A673 (cell line): ENCODE measurements around the gene HAPLN2. TPM values are rescaled to one million over a fixed set of nuclear protein-coding genes. Genes with fewer than 3 reads are reported as not detected.

Experiments
- BruUV-seq: library from RNA; stranded (reverse); fragments of 400-500 nt; replicated peaks from 2 replicates; lab custom pipeline; 2021; lab: Mats Ljungman, UMichigan
- CTCF ChIA-PET: fragments of 300-600 bp; sonication (Branson Sonifier 250); formaldehyde crosslinking; loops from one replicate; lab custom pipeline; 2022; ENCODE audit warnings: antibody characterized with exemption; lab: Charles Lee
- POLR2A ChIA-PET: fragments of 300-600 bp; sonication (Branson Sonifier 250); formaldehyde crosslinking; loops from one replicate; lab custom pipeline; 2022; ENCODE audit warnings: antibody characterized with exemption; ENCODE audit not compliant: low non-redundant PET; lab: Charles Lee
- DNase-seq: peaks from one replicate; pipeline ENCODE4 v3.0.0-alpha.2; 2015; ENCODE audit warnings: low spot score
- H3K27ac ChIP-seq: fragments of 200-600 bp; sonication (generic); 2 replicates; pipeline ENCODE4 v1.5.1; 2016; ENCODE audit warnings: mixed run types, low read depth, mild to moderate bottlenecking, mixed read lengths, antibody characterized with exemption, low read length; ENCODE audit not compliant: poor library complexity, severe bottlenecking
- H3K27me3 ChIP-seq: fragments of 200-600 bp; sonication (generic); replicated peaks from 2 replicates; pipeline ENCODE4 v1.6.1; 2017; ENCODE audit warnings: mixed run types, low read depth, mild to moderate bottlenecking, mixed read lengths, antibody characterized with exemption, low read length; ENCODE audit not compliant: insufficient read depth, poor library complexity
- H3K36me3 ChIP-seq: fragments of 200-600 bp; sonication (generic); 2 replicates; pipeline ENCODE4 v1.6.1; 2016; ENCODE audit warnings: mixed run types, mild to moderate bottlenecking, mixed read lengths, antibody characterized with exemption, low read length; ENCODE audit not compliant: insufficient read depth, poor library complexity, severe bottlenecking
- H3K4me1 ChIP-seq: fragments of 200-600 bp; sonication (generic); 2 replicates; pipeline ENCODE4 v1.6.1; 2017; ENCODE audit warnings: mixed run types, mild to moderate bottlenecking, mixed read lengths, antibody characterized with exemption, low read length; ENCODE audit not compliant: insufficient read depth, poor library complexity, severe bottlenecking
- H3K4me3 ChIP-seq: fragments of 200-600 bp; sonication (generic); 2 replicates; pipeline ENCODE4 v1.5.1; 2016; ENCODE audit warnings: low read depth, mixed run types, mild to moderate bottlenecking, mixed read lengths, low read length; ENCODE audit not compliant: poor library complexity, severe bottlenecking
- H3K9me3 ChIP-seq: fragments of 200-600 bp; sonication (generic); 2 replicates; pipeline ENCODE4 v1.6.1; 2016; ENCODE audit warnings: mixed run types, low read depth, mild to moderate bottlenecking, mixed read lengths, antibody characterized with exemption, low read length; ENCODE audit not compliant: poor library complexity, severe bottlenecking
- CTCF ChIP-seq: fragments of 300-800, 200-600 bp; sonication (generic); conservative IDR thresholded peaks from 2 replicates; pipeline ENCODE4 v1.5.1; 2017; ENCODE audit warnings: low read depth, mild to moderate bottlenecking, antibody characterized with exemption, low read length, moderate library complexity, mixed read lengths
- EZH2 ChIP-seq: fragments of 200-600 bp; sonication (generic); IDR thresholded peaks from 2 replicates; pipeline ENCODE4 v1.6.1; 2017; ENCODE audit warnings: borderline replicate concordance, low read depth, mild to moderate bottlenecking, mixed read lengths, antibody characterized with exemption, low read length; ENCODE audit not compliant: poor library complexity, severe bottlenecking
- intact Hi-C: fragments of 100-400 bp; cut with micrococcal nuclease; formaldehyde crosslinking; loops from one replicate; pipeline ENCODE4 v1.10.0; 2022; ENCODE audit not compliant: unreplicated experiment
- total RNA-seq: library from RNA; stranded (reverse); gene quantifications from 2 replicates; pipeline ENCODE4 v1.2.3, GENCODE V29; 2021

Gene HAPLN2
- total RNA-seq, 1 experiment from 2014 or later, result not detected

- Histone ChIP-seq H3K4me1 (peaks cover 4% of the 10 kb centered on the region), H3K27me3 (peaks cover 100% of the 10 kb centered on the region), H3K9me3 (no peaks in the 10 kb centered on the region), H3K27ac (no peak overlapping the region), H3K36me3 (no peaks in the 10 kb centered on the region), H3K4me3 (no peak overlapping the region)
- intact Hi-C loops, result no loop called here
- TF ChIP-seq CTCF (no peak), EZH2 (no peak)
- no TSS peak for BruUV-seq
- ChIA-PET CTCF (interaction anchor here (0.5 kb wide), 1 partner anchor 248 kb away, joined by 4 read pairs; no protein-coding TSS in a partner anchor), POLR2A (no interaction called here)
- no peak for DNase-seq
These were observed 24.9 kb downstream of the HAPLN2 start for GRCh38 chr1:156644146-156644545.

GRCh38 chr1:156644640-156645039 is 25.4 kb downstream of the HAPLN2 start:
- Histone ChIP-seq H3K4me1 (peaks cover 4% of the 10 kb centered on the region), H3K36me3 (no peaks in the 10 kb centered on the region), H3K27ac (no peak overlapping the region), H3K4me3 (no peak overlapping the region), H3K27me3 (peaks cover 100% of the 10 kb centered on the region), H3K9me3 (no peaks in the 10 kb centered on the region)
- POLR2A ChIA-PET, result no interaction called here
- no TSS peak for BruUV-seq
- CTCF ChIA-PET, result interaction anchor here (0.5 kb wide), 1 partner anchor 247 kb away, joined by 4 read pairs; no protein-coding TSS in a partner anchor
- TF ChIP-seq CTCF (no peak), EZH2 (no peak)
- no peak for DNase-seq
- intact Hi-C loops, result no loop called here

GRCh38 chr1:156645056-156645455 is 25.8 kb downstream of the HAPLN2 start:
- Histone ChIP-seq H3K4me3 (no peak overlapping the region), H3K27me3 (peaks cover 100% of the 10 kb centered on the region), H3K27ac (no peak overlapping the region), H3K9me3 (no peaks in the 10 kb centered on the region), H3K4me1 (peaks cover 4% of the 10 kb centered on the region), H3K36me3 (no peaks in the 10 kb centered on the region)
- ChIA-PET POLR2A (no interaction called here), CTCF (no interaction called here)
- TF ChIP-seq CTCF, result no peak
- TF ChIP-seq EZH2, result no peak
- intact Hi-C loops, result no loop called here
- BruUV-seq, result no TSS peak
- no peak for DNase-seq
